DND-41 (cell line): ENCODE measurements around the gene GFI1.

Experiments used
- CTCF ChIP-seq: IDR thresholded peaks from 2 replicates; pipeline ENCODE4 v1.5.1; 2012; ENCODE audit warnings: borderline replicate concordance, low read length, moderate library complexity, mild to moderate bottlenecking; ENCODE audit not compliant: poor library complexity, severe bottlenecking; ENCODE audit errors: extremely low read depth
- EZH2 ChIP-seq: IDR thresholded peaks from 3 replicates; pipeline ENCODE4 v1.6.1; 2012; ENCODE audit warnings: borderline replicate concordance, low read depth, mild to moderate bottlenecking, moderate library complexity, low read length, inconsistent platforms; ENCODE audit not compliant: severe bottlenecking

GRCh38 chr1:92464588-92465255 lies 22.0 kb downstream of the GFI1 start:
- no peak for TF ChIP-seq CTCF
- no peak for TF ChIP-seq EZH2
